H54 (cell line): ENCODE data around the gene IGFBP2.

ENCODE experiments used
- DNase-seq: peaks from one replicate; pipeline ENCODE4 v3.0.0; 2011; ENCODE audit warnings: low spot score, mixed read lengths; ENCODE audit not compliant: insufficient read length
- FAIRE-seq: peaks from 3 replicates; lab custom pipeline; 2011; peaks lifted over from hg19 to GRCh38; lab: Jason Lieb, UNC
- POLR2A ChIP-seq: IDR thresholded peaks from 2 replicates; pipeline ENCODE4 v1.6.1; 2011; ENCODE audit warnings: low read depth, mild to moderate bottlenecking, low read length

IGFBP2 gene

DNA sequence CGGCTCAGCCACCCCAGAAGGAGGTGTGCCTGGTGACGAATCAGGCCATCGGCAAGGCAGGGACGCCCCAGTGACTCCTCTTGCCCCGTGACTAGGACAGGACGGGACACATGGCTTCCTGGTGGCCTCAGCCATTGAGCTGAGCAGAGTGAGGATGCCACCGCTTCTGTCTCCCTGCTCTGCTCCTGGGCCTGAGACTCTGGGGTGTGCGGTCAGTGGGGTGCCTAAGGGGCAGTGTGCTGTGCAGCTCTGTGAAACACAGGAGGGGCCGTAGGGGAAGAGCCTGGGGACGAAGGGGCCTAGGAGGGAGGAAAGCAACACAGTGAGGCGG lies 37.8 kb downstream of the IGFBP2 start:
- no peak for DNase-seq
- TF ChIP-seq POLR2A: no peak

DNA sequence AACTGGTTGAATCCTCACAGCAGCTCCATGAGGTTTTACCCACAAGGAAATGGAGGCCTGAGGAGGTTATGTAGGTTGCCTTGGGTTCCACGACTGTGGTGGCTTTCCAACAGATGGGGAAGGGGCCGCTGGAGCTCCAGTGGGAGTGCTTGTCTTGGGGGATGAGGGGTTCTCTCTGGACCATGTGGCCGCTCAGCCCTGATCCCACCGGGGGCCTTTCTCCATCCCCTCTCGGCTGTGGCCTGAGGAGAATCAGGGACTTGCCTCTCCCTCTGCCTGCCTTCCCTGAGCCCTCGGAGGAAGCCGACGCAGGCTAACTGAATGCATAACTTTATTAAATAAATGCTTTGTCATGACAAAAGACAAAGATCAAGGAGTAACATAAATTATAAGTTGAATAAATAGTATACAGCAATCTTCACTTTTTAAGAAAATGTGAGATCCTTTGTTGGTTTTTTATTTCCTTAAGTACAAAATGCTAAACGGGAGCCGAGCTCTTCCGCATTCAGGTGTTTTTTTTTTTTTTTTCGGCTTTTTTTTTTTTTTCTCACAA lies 38.6 kb downstream of the IGFBP2 start:
- FAIRE-seq (no peak), DNase-seq (no peak)
- no peak for TF ChIP-seq POLR2A

More for the DNA sequence above, 37.8 kb downstream of the IGFBP2 start:
- no peak for FAIRE-seq

DNA sequence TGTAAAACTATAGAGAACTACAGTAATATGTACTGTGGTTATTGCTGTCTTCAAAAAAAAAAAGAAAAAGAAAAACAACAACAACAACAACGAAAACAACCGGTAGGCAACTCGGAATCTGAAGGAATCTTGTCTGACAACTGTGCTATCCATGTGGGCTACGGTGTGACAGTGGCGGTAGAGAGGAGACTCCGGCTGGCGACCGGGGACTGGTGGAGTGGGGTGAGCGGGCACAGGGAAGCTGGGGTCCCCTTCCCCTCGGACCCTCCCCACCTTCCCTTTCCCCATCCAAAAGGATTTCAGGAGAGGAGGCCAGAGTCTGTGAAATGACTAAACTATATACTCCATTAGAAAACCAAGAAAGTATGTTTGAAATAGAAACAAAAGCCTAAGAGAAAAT lies 39.2 kb downstream of the IGFBP2 start:
- no peak for TF ChIP-seq POLR2A
- FAIRE-seq (no peak), DNase-seq (no peak)

DNA sequence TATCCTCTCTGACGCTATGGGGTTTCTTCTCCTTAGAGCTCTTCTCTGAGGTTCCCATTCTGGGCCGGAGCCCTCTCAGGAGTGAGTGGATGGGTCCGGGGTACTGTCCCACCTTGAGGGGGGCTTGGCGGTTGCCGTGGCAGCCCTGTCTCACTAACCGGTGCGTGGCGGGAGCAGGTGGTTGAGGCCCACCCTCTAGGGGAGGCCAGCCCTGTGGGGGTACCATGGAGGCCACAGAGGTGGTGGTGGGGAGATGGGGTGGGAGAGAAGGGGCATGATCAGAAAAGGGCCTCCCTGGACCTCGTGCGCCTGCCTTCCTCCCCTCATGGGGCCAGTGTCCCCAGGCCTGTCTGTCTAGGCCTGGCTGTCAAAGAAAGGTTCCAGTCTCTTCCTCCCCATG lies 39.8 kb downstream of the IGFBP2 start:
- no peak for FAIRE-seq
- DNase-seq: no peak
- TF ChIP-seq POLR2A: no peak

DNA sequence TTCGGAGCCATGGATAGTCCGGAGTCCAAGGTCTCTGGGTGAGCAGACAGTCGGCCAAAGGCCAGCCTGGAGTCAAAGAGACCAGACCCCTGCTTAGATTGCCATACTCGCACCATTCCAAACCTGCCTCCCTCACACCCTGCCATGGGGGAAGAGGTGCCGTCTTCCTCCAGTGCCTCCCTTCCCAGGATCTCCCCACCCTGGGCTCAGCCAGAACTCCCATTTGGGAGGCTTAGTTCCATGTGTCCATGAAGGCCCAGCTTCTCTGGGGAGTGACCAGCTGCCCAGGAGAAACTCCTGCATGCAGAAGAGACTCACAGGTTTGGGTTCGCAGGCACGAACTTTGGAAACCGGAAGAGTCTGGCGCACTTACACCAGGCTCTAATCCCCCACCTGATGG lies 40.4 kb downstream of the IGFBP2 start:
- FAIRE-seq (no peak), DNase-seq (no peak)
- no peak for TF ChIP-seq POLR2A

DNA sequence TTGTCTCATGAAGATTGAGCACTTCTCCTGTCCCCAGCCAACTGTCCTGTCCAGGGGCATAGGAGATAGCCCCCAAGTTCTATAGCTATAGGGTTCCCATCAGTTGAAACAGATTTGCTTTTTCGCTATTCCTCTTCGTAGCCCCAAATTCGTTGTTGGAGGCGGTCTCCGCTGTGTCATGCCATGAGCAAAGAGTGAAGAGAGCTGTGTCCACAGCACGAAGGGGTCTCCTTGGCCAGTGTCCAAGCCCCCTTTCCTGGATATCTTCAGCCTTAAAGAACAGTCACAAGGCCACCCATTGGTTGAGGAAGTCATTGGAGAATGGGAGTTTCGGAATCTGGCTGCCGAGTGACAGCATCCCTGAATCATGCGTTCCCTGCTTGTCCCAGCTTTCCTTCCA lies 41.2 kb downstream of the IGFBP2 start:
- no peak for FAIRE-seq
- no peak for DNase-seq
- no peak for TF ChIP-seq POLR2A

DNA sequence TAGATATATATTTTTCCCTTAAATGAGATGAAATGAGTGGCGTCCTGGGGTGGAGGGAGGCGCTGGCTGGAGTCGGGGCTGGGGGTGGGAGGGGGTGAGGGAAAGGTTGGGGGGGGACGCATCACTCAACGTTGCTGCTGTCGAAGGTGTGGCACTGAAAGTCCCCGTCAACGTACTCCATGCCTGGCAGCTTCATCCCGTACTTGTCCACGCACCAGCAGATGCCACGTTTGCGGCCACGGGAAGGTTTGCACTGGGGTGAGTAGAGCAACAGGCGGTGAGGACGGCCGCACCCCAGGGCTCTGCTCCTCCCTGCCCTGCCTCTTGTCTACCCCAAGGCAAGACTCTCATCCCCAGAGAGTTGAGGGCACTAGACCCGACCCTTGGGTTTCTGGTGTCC lies 43.4 kb downstream of the IGFBP2 start:
- no peak for TF ChIP-seq POLR2A
- DNase-seq (no peak), FAIRE-seq (no peak)

DNA sequence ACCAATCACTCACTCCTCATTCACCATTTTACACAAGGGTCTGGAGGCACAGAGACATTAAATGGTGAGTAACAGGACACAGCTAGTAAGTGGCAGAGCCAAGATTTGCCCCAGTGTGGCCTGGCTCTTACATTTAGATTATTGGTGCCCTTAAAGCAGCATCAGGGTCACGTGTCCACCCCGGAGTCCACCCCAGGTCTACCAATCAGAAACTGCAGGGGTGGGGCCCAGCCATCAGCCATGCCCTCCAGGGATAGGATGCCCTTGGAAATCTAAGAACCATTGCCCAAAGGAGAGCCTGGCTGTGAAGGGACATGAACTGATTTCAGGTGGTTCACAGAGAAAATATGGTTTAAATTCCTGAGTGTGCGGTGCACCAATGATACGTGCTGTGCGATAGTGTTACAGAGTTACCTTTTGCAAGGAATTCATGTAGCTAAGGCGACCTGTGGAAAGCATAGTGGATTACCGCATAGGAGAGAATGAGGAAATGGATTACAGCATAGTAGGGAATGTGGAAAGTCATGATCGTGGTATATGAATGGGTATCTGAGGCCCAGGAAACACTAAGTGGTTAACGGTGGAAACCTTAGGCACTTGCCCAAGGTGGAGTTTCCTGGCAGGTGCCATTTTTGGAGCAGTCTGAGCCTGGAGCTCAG lies 44.3 kb downstream of the IGFBP2 start:
- no peak for TF ChIP-seq POLR2A
- FAIRE-seq (no peak), DNase-seq (no peak)

DNA sequence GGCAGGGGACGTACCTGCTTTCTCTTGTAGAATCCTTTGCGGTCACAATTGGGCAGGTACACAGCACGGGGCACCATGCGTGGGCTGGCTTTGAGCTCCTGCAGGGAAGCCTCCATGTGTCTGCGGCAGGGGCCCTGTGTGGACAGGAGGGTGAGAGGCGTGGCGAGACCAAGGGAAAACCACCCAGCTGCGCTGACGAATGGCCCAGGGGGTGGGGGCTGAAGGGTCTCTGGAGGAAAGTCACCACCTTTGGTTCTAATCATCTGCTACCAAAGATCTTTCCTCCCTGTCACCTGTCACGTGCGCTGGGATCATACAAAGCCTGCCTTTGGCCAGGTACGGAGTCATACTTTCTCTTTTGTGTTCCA lies 44.9 kb downstream of the IGFBP2 start:
- no peak for DNase-seq
- no peak for FAIRE-seq
- TF ChIP-seq POLR2A: no peak

DNA sequence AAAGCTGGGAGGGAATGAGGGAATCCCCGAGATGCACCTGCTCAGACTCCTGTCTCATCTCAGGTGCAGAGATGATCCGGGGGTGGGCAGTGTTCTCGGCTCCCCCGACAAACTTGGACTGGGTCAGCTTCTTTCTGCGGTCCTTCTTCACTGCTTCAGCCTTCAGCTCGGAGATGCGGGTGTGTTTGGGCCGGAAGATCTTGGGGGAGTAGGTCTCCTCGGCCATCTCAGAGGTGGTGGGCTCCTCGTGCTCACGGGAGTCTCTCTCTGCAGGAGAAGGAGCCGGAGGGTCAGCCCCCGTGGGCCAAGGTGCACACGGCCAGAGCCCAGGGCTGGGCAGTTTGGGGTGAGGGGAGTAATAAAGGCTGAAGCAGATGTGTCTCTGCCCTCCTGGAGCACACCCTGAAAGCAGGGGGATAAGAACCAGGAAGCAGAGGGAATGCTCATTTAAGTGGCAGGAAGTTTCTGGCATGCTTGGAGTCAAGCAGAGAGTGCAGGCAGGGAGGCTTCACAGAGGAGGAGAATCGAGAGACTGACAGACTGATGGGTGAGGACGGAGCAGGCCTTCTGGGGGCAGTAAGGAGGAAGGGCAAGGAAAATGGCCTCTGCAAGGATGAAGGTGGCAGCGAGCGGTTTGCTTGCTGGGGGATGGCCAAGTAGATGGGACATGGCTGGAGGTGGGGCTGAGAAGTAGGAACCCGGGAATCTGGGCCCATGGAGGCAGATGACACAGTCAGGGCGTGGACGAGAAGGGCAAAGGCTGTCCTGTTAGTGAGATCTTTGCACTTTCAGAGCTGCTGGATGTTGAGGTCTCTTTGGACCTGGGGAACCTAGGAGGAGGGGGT lies 45.8 kb downstream of the IGFBP2 start:
- FAIRE-seq (no peak), DNase-seq (no peak)
- TF ChIP-seq POLR2A: no peak

DNA sequence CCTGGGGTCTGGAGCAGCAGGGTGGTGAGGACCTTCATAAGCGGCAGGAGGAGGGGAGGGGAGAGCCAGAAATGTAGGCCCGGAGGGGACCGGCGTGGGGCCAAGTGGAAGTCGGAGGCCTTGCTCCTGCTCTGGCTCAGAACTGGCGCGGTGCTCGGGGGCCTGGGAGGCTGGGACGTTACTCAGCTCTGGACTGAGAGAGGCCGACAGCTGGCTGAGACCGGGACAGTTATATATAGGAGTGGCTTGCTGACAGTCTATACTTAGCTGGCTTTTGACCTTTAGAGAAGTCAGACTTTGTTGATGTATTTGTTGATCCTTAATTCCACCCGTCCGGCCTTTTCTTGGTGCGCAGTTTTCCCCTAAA lies 46.4 kb downstream of the IGFBP2 start:
- FAIRE-seq (no peak), DNase-seq (no peak)
- no peak for TF ChIP-seq POLR2A

DNA sequence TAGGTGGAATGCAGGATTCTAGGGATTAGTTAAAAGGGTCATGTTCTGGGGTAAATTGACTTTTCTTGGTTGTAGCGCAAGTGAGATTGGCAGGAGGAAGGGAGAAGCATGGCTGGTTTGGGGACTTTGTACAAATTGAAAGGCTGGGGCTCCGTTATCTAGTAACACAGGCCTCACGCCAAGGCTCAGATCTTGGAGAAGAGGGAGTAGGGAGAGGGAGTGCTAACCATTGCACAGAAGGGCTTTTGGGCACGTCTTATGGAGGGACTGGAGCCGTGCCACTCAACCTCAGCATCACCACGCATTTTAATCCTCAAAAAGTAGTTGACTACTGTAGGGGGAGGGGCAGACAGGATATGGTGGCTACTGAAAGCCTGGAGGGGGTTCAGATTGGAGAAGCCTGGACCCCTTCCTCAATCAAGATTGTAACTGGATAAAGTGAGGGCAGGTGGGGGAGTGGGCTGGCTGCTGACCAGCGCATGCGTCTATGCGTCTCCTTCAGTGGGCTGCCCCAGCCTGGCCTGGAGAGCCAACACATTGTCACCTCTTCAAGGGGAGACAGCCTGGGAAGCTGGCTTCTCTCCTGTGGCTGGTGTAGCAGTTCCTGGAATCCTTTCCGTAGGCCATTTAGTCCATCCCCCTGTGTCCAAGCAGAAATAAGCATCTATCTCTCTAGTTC lies 47.9 kb downstream of the IGFBP2 start:
- DNase-seq (no peak), FAIRE-seq (no peak)
- TF ChIP-seq POLR2A: no peak

DNA sequence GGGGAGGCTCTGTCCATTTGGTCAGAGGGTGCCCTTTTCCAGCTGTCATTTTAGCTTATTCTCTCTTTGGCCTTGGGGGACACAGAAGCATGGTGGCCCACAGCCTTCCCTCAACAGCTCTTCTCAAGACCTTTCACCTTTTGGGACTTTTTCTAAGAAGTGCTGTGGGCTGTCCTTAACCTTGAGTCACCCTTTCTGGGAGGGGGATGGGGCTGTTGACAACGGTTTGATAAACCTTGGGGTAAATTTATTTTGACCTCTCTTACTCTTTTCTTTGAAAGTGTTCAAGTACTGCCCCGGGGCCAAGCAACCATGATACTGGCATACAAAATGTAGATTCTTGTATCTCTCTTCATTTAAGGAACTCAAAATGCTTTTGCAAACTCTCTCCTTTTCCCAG lies 48.5 kb downstream of the IGFBP2 start:
- no peak for FAIRE-seq
- no peak for TF ChIP-seq POLR2A
- no peak for DNase-seq

DNA sequence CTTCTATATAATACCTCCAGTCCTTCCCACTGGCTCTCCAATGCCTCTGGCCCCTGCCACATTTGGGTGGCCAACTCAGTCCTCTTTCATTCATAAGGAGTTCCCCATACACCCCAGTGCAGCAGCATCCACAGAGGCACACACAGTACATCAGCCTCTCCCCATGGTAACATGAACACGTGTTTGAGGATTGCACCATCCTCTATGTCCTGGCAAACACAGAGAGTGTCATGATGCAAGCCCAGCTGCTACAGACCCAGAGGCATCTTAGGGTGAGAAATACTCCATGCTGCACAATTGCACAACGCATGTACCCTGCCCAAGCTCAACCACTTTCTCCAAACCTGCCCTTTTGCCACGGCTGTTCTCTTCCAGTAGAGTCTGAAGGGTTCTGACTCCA lies 50.6 kb downstream of the IGFBP2 start:
- FAIRE-seq (no peak), DNase-seq (no peak)
- TF ChIP-seq POLR2A: no peak

DNA sequence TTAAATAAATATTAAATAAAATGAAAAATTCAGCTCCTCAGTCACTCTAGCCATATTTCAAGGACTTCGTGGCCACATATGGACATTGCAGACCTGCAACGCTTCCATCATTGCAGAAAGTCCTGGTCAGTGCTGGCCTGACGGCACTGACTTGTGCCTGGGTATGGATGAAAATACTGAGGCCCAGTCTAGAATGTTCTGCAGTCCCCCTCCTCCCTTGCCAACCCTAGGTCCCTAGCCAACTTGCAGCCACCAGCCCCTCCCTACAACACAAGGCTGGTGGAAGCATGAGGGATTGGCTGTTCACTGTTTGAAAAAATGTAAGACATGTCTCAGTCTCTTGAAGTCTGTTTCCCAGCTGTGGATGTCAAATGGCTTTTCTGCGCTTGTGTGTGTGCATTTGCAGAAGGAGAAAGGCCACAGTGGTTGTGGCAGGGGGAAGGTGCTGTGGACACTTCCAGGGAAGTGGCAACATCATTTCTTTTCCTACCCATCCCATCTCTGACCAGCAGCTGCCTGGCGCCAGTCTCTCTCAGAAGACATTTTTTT lies 52.2 kb downstream of the IGFBP2 start:
- FAIRE-seq: no peak
- no peak for DNase-seq
- TF ChIP-seq POLR2A: no peak
